Astrocyte (in vitro differentiated cells and primary cell): ENCODE data around the gene GALNT1. TPM values are rescaled to one million over a fixed set of nuclear protein-coding genes. Genes with fewer than 3 reads are reported as not detected.
"Not testable (repeated sequence)": the region's sequence is repeated elsewhere in the genome, so short reads cannot be mapped to it uniquely, and the experiment has no call there.

ENCODE experiments used
- DNase-seq: peaks from one replicate; pipeline ENCODE4 v3.0.0-alpha.2; 2010; ENCODE audit warnings: low read depth
- FAIRE-seq: peaks from 2 replicates; lab custom pipeline; 2011; peaks lifted over from hg19 to GRCh38; lab: Jason Lieb, UNC
- H2AFZ ChIP-seq: 2 replicates; pipeline ENCODE4 v1.6.0; 2012; ENCODE audit warnings: low read depth, low read length, inconsistent platforms
- H3K27ac ChIP-seq: 2 replicates; pipeline ENCODE4 v1.5.1; 2011; ENCODE audit warnings: low read depth, low read length, inconsistent platforms
- H3K27me3 ChIP-seq: 2 replicates; pipeline ENCODE4 v1.6.0; 2011; ENCODE audit warnings: low read length, inconsistent platforms; ENCODE audit not compliant: insufficient read depth
- H3K36me3 ChIP-seq: 2 replicates; pipeline ENCODE4 v1.5.1; 2011; ENCODE audit warnings: low read length, inconsistent platforms; ENCODE audit not compliant: insufficient read depth
- H3K4me1 ChIP-seq: 2 replicates; pipeline ENCODE4 v1.5.1; 2011; ENCODE audit warnings: low read length, inconsistent platforms; ENCODE audit not compliant: insufficient read depth
- H3K4me2 ChIP-seq: 2 replicates; pipeline ENCODE4 v1.6.0; 2012; ENCODE audit warnings: low read length, inconsistent platforms
- H3K4me3 ChIP-seq: 2 replicates; pipeline ENCODE4 v1.5.1; 2011; ENCODE audit warnings: low read depth, mild to moderate bottlenecking, low read length, inconsistent platforms; ENCODE audit not compliant: insufficient read depth
- H3K79me2 ChIP-seq: 2 replicates; pipeline ENCODE4 v1.6.0; 2012; ENCODE audit warnings: mild to moderate bottlenecking, low read length, inconsistent platforms; ENCODE audit not compliant: insufficient read depth
- H3K9ac ChIP-seq: 2 replicates; pipeline ENCODE4 v1.6.0; 2012; ENCODE audit warnings: mild to moderate bottlenecking, low read length, inconsistent platforms
- H3K9me3 ChIP-seq: 2 replicates; pipeline ENCODE4 v1.5.1; 2012; ENCODE audit warnings: low read depth, mild to moderate bottlenecking, low read length, inconsistent platforms; ENCODE audit not compliant: insufficient read depth
- H4K20me1 ChIP-seq: 2 replicates; pipeline ENCODE4 v1.6.0; 2012; ENCODE audit warnings: low read length, inconsistent platforms; ENCODE audit not compliant: insufficient read depth
- H3K27ac Mint-ChIP-seq: one replicate; pipeline ENCODE4 v1.8.0; 2021; ENCODE audit warnings: mild to moderate bottlenecking, mixed read lengths; ENCODE audit not compliant: unreplicated experiment
- H3K27me3 Mint-ChIP-seq: one replicate; pipeline ENCODE4 v1.8.0; 2021; ENCODE audit warnings: low read depth, mixed read lengths; ENCODE audit not compliant: unreplicated experiment
- H3K36me3 Mint-ChIP-seq: one replicate; pipeline ENCODE4 v1.8.0; 2021; ENCODE audit warnings: low read depth, mixed read lengths; ENCODE audit not compliant: unreplicated experiment
- H3K4me1 Mint-ChIP-seq: one replicate; pipeline ENCODE4 v1.8.0; 2021; ENCODE audit warnings: low read depth, mixed read lengths; ENCODE audit not compliant: unreplicated experiment
- H3K4me3 Mint-ChIP-seq: one replicate; pipeline ENCODE4 v1.8.0; 2021; ENCODE audit warnings: mild to moderate bottlenecking, moderate library complexity, mixed read lengths; ENCODE audit not compliant: unreplicated experiment
- H3K9me3 Mint-ChIP-seq: one replicate; pipeline ENCODE4 v1.8.0; 2021; ENCODE audit warnings: mild to moderate bottlenecking, mixed read lengths; ENCODE audit not compliant: unreplicated experiment
- CTCF ChIP-seq: IDR thresholded peaks from 2 replicates; pipeline ENCODE4 v1.5.1; 2011; ENCODE audit warnings: low read depth, mild to moderate bottlenecking, inconsistent platforms, low read length, moderate library complexity; ENCODE audit not compliant: insufficient read depth
- EZH2 ChIP-seq: IDR thresholded peaks from 2 replicates; pipeline ENCODE4 v1.6.1; 2012; ENCODE audit warnings: mild to moderate bottlenecking, low read length, inconsistent platforms; ENCODE audit not compliant: insufficient read depth
- total RNA-seq: library from RNA; stranded (reverse); gene quantifications from 2 replicates; pipeline ENCODE4 v1.2.1, GENCODE V29; 2021

GALNT1 gene
- total RNA-seq, 1 donor from 2014 or later = 127 TPM

- no peak overlapping the region for H3K27ac Mint-ChIP-seq
- no peak overlapping the region for H3K9ac ChIP-seq
- TF ChIP-seq EZH2 = no peak
- no peak for TF ChIP-seq CTCF
- H3K4me1 ChIP-seq = no peaks in the 10 kb centered on the region
- H3K4me2 ChIP-seq = no peak overlapping the region
- no peaks in the 10 kb centered on the region for H4K20me1 ChIP-seq
- DNase-seq (no peak), FAIRE-seq (no peak)
- H3K27me3 Mint-ChIP-seq = no peaks in the 10 kb centered on the region
- H3K9me3 Mint-ChIP-seq = no peaks in the 10 kb centered on the region
- H3K4me3 ChIP-seq = no peak overlapping the region
- no peak overlapping the region for H3K27ac ChIP-seq
- no peaks in the 10 kb centered on the region for H3K36me3 ChIP-seq
- no peaks in the 10 kb centered on the region for H3K9me3 ChIP-seq
- no peaks in the 10 kb centered on the region for H3K36me3 Mint-ChIP-seq
- no peak overlapping the region for H3K4me3 Mint-ChIP-seq
- no peaks in the 10 kb centered on the region for H3K27me3 ChIP-seq
- H2AFZ ChIP-seq = no peak overlapping the region
- H3K79me2 ChIP-seq = no peaks in the 10 kb centered on the region
- no peaks in the 10 kb centered on the region for H3K4me1 Mint-ChIP-seq
Observed at GRCh38 chr18:35553300-35553699, 28.2 kb upstream of the GALNT1 start.

- H2AFZ ChIP-seq, H3K4me3 ChIP-seq, H3K4me1 ChIP-seq, H3K9me3 Mint-ChIP-seq, FAIRE-seq, H3K4me3 Mint-ChIP-seq, H3K79me2 ChIP-seq, H3K4me2 ChIP-seq, H3K4me1 Mint-ChIP-seq, DNase-seq, H3K27ac Mint-ChIP-seq, H3K9ac ChIP-seq, H4K20me1 ChIP-seq, H3K36me3 ChIP-seq, H3K9me3 ChIP-seq, H3K36me3 Mint-ChIP-seq, H3K27me3 Mint-ChIP-seq, H3K27me3 ChIP-seq, H3K27ac ChIP-seq: not testable (repeated sequence)
Observed at GRCh38 chr18:35555538-35555937, 26.0 kb upstream of the GALNT1 start.

DNA sequence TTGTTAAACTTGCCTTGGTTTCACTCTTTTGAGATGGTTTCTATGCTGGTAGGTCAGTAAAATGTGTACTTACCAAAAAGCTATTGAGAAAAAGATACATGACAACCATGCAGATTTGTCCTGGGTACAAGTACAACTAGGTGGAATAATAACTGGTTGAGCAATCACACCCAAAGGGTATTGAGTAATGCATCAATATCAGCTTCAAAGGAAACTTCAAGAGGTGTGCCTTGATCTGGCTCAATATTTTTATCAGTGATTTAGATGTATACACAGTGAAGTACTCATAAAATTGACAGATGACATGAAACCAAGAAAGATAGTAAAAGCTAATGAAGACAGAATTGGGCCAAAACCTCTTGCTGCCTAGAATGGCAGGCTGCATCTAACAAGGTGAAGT is 21.7 kb upstream of the GALNT1 start:
- FAIRE-seq (no peak), DNase-seq (no peak)
- Histone ChIP-seq H3K4me3 (no peak overlapping the region), H3K9me3 (no peaks in the 10 kb centered on the region), H3K4me1 (no peaks in the 10 kb centered on the region), H3K79me2 (no peaks in the 10 kb centered on the region), H3K4me2 (no peak overlapping the region), H4K20me1 (no peaks in the 10 kb centered on the region), H2AFZ (no peak overlapping the region), H3K9ac (no peak overlapping the region), H3K27me3 (no peaks in the 10 kb centered on the region), H3K36me3 (no peaks in the 10 kb centered on the region), H3K27ac (no peak overlapping the region)
- Mint-ChIP-seq H3K4me3 (no peak overlapping the region), H3K4me1 (no peaks in the 10 kb centered on the region), H3K9me3 (no peaks in the 10 kb centered on the region), H3K27me3 (peaks cover 2% of the 10 kb centered on the region), H3K36me3 (no peaks in the 10 kb centered on the region), H3K27ac (no peak overlapping the region)
- TF ChIP-seq EZH2 (no peak), CTCF (no peak)
